Heart right ventricle (tissue), 16 donors: ENCODE measurements around the gene CEP131. TPM values are rescaled to one million over a fixed set of nuclear protein-coding genes. Genes with fewer than 3 reads are reported as not detected.

ENCODE experiments used
- ATAC-seq, 8 donors: fragments of 200-7000 bp; cut with Tn5 transposase; one replicate each; pipeline ENCODE4 v1.9.1; 2020; ENCODE audit warnings: mild to moderate bottlenecking in 8 of 8, moderate library complexity in 8 of 8, moderate number of reproducible peaks in 1 of 8
- DNase-seq, 2 donors: peaks; one replicate each; pipeline ENCODE4 v3.0.0-alpha.2; 2020
- H3K27ac ChIP-seq, 10 donors: fragments of 200-600 bp; sonication (generic) in 2 of 10; one replicate each; pipeline versions ENCODE4 v1.5.0 to v1.8.0; 2020 to 2022; ENCODE audit warnings: mild to moderate bottlenecking in 3 of 10
- H3K27me3 ChIP-seq, 7 donors: fragments of 200-600 bp; one replicate each; pipeline ENCODE4 v1.8.0; 2021 to 2022; ENCODE audit warnings: mild to moderate bottlenecking in 2 of 7
- H3K36me3 ChIP-seq, 9 donors: fragments of 200-600 bp; sonication (generic) in 1 of 9; one replicate each; pipeline versions ENCODE4 v1.5.0 to v1.8.0; 2020 to 2022; ENCODE audit warnings: mild to moderate bottlenecking in 2 of 9
- H3K4me1 ChIP-seq, 9 donors: fragments of 200-600 bp; sonication (generic) in 1 of 9; one replicate each; pipeline versions ENCODE4 v1.5.0 to v1.8.0; 2020 to 2022; ENCODE audit warnings: mild to moderate bottlenecking in 4 of 9
- H3K4me3 ChIP-seq, 10 donors: fragments of 200-600 bp; sonication (generic) in 2 of 10; one replicate each; pipeline versions ENCODE4 v1.5.0 to v1.8.0; 2020 to 2022; ENCODE audit warnings: mild to moderate bottlenecking in 7 of 10, moderate library complexity in 2 of 10
- H3K9me3 ChIP-seq, 11 donors: fragments of 200-600 bp in 10 of 11; sonication (generic) in 2 of 11; one replicate each; pipeline versions ENCODE4 v1.5.0 to v1.8.0; 2013 to 2022; ENCODE audit warnings: mild to moderate bottlenecking in 2 of 11, control low read depth in 1 of 11, moderate library complexity in 1 of 11
- CTCF ChIP-seq, 9 donors: fragments of 200-600 bp; sonication (generic) in 2 of 9; IDR thresholded peaks; one replicate each; pipeline versions ENCODE4 v1.5.0 to v1.8.0; 2021 to 2022; ENCODE audit warnings: antibody characterized with exemption in 9 of 9, mild to moderate bottlenecking in 5 of 9, moderate library complexity in 1 of 9
- WGBS, 2 donors: extraction: QIAGEN DNeasy Blood & Tissue Kit; methylation state at CpG; one replicate each; pipeline ENCODE4 v1.1.7; 2013; ENCODE audit warnings: inconsistent platforms in 1 of 2; 5-methylcytosine and 5-hydroxymethylcytosine counted together
- intact Hi-C, 10 donors: fragments of 100-400 bp; cut with DNase I; formaldehyde crosslinking; loops; one replicate each; pipeline versions ENCODE4 v1.11.1 to v1.14.2; 2022
- polyA plus RNA-seq, 2 donors: library from polyadenylated mRNA; stranded (reverse); fragments of 200-250 nt; gene quantifications; one replicate each; pipeline ENCODE4 v1.2.3, GENCODE V29; 2013
- total RNA-seq, 10 donors: library from RNA; stranded (reverse); fragmentation: NEBNext Ultra II Directional in 3 of 10; extraction: Animal tissue kit (Norgen Biotek cat#: 25700) in 3 of 10; gene quantifications; one replicate each; pipeline versions ENCODE4 v1.2.1 to v1.2.4, GENCODE V29; 2021 to 2023
- donor health status: Arrhythmogenic right ventricular cardiomyopathy.
- donor health status: ischemic (EF 13 %, LVEDD 7.1; RV severe dilation, severe dysfunction).
- donor health status: healthy with polysubstance abuse.
- donor health status: DM: no; HTN: yes; CAD: no.
- donor health status: DM: no; HTN: no; CAD: no.
- donor health status: ischemic (EF 25% LVEDD 6.9; RV normal size, moderate dysfunction).
- donor health status: ischemic (EF 25% LVEDD 5.7; RV mildly dilated, moderate dysfunction).
- donor health status: healthy.
- donor health status: DM: yes; HTN: yes; CAD: no.
- donor health status: Ischemic cardiomyopathy.
- donor health status: ischemic (EF 35%, LVEDD 5.7; RV mildly dilated, moderate dysfunction).
- donor health status: nonischemic (EF 11% LVEDD 7.7; RV severe dilation, severe dysfunction).
- donor health status: DM: yes; HTN: yes; CAD: no.
- donor health status: PGD.
- donor health status: ischemic (EF 29% LVEDD 5.4; RV normal size, mild dysfunction).
- donor health status: nonischemic (EF 23%, LVEDD 6.1; RV moderate dilation, normal function).

CEP131 gene
- total and polyA plus RNA-seq, 12 donors, result 6.4 to 20.9 (median 8.0) TPM

GRCh38 chr17:81152288-81152828 is 70.4 kb downstream of the CEP131 start:
- TF ChIP-seq CTCF (IDR thresholded peaks at IDR 0.05), result no peak
- Histone ChIP-seq H3K27me3 (no peaks in the 10 kb centered on the region), H3K4me3 (no peak overlapping the region), H3K27ac (peak overlapping the region in 1 of 10 donors; percentile 81), H3K4me1 (peaks cover 0 to 41% (median 0%) of the 10 kb centered on the region in 9 donors), H3K36me3 (no peaks in the 10 kb centered on the region), H3K9me3 (no peaks in the 10 kb centered on the region)
- WGBS, 2 donors, result 80 to 84% methylated on average over 8 of the region's 8 CpGs
- ATAC-seq (no peak), DNase-seq (no peak)
- intact Hi-C loops, result loop anchor here in 1 of 10 donors (5.0 kb wide), 1 partner anchor 45 kb away; no protein-coding TSS in a partner anchor

GRCh38 chr17:81151278-81151677 is 71.5 kb downstream of the CEP131 start:
- DNase-seq, result no peak
- Histone ChIP-seq H3K4me3 (no peak overlapping the region), H3K4me1 (peaks cover 0 to 41% (median 0%) of the 10 kb centered on the region in 9 donors), H3K36me3 (no peaks in the 10 kb centered on the region), H3K27me3 (no peaks in the 10 kb centered on the region), H3K27ac (peak overlapping the region in 1 of 10 donors; percentile 81), H3K9me3 (no peaks in the 10 kb centered on the region)
- intact Hi-C loops, result loop anchor here in 1 of 10 donors (5.0 kb wide), 1 partner anchor 46 kb away; no protein-coding TSS in a partner anchor
- no peak for TF ChIP-seq CTCF (IDR thresholded peaks at IDR 0.05)
- 78 to 86% methylated on average over 12 to 13 of the region's 13 CpGs for WGBS, 2 donors
- ATAC-seq, result no peak

- no peak for TF ChIP-seq CTCF (IDR thresholded peaks at IDR 0.05)
- Histone ChIP-seq H3K4me3 (peak overlapping the region in 1 of 10 donors; percentile 31), H3K27me3 (no peaks in the 10 kb centered on the region), H3K36me3 (no peaks in the 10 kb centered on the region), H3K4me1 (peaks cover 0 to 41% (median 0%) of the 10 kb centered on the region in 9 donors), H3K9me3 (no peaks in the 10 kb centered on the region), H3K27ac (peak overlapping the region in 2 of 10 donors; percentile 29 to 81)
- WGBS, 2 donors, result 74 to 78% methylated on average over 14 of the region's 14 CpGs
- DNase-seq (peak in 1 of 2 donors; percentile 47), ATAC-seq (peak in 3 of 8 donors; percentile 54 to 59 (median 58))
- intact Hi-C loops, result loop anchor here in 1 of 10 donors (5.0 kb wide), 1 partner anchor 47 kb away; no protein-coding TSS in a partner anchor
These were observed 72.2 kb downstream of the CEP131 start for GRCh38 chr17:81150377-81151077.

- intact Hi-C loops, result loop anchor here in 5 of 10 donors (10.0 kb wide), 4 partner anchors 46 to 386 kb away; partner anchors contain the start of gene CEP131 (in 1 of the 5)
- ATAC-seq (peak in 3 of 8 donors; percentile 30 to 43 (median 32)), DNase-seq (no peak)
- Histone ChIP-seq H3K27me3 (no peaks in the 10 kb centered on the region), H3K27ac (peak overlapping the region in 1 of 10 donors; percentile 81), H3K36me3 (no peaks in the 10 kb centered on the region), H3K4me3 (no peak overlapping the region), H3K4me1 (peaks cover 0 to 40% (median 0%) of the 10 kb centered on the region in 9 donors), H3K9me3 (no peaks in the 10 kb centered on the region)
- WGBS, 2 donors, result 76 to 78% methylated on average over 13 to 14 of the region's 14 CpGs
- no peak for TF ChIP-seq CTCF (IDR thresholded peaks at IDR 0.05)
These were observed 73.7 kb downstream of the CEP131 start for GRCh38 chr17:81148986-81149533.
